HL-60 (cell line): Measurements from ENCODE around the gene FBXO2.

Experiments used
- GABPA ChIP-seq: IDR thresholded peaks from 2 replicates; pipeline ENCODE4 v1.6.1; 2012; ENCODE audit warnings: low read depth
- POLR2AphosphoS5 ChIP-seq: IDR thresholded peaks from 2 replicates; pipeline ENCODE4 v1.6.1; 2012; ENCODE audit warnings: low read depth
- TF ChIP-seq, protein P1 (sequence below): IDR thresholded peaks from one replicate; pipeline ENCODE4 v1.5.1; 2011; ENCODE audit warnings: low read length, control low read depth, inconsistent platforms; ENCODE audit not compliant: insufficient read depth

DNA sequence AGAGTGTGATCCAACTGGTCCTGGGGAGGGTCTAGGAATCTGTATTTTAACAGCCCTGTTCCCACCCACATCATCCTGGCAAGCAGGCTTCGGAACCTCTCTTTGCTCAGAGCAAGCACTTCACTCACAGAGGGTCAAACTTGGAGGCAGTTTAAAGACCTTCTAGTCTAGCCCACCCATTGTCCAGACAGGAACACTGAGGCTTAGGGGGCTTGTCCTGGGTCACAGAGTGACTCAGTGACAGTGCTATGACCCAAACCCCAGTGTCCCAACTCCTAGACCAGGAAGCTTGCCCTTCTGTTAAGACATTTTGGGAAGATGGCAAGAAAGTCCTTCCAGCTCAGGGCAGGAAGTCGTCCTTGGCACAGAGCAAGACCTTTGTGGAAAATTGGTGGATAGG is 36.5 kb downstream of the FBXO2 start:
- TF ChIP-seq, protein P1, sequence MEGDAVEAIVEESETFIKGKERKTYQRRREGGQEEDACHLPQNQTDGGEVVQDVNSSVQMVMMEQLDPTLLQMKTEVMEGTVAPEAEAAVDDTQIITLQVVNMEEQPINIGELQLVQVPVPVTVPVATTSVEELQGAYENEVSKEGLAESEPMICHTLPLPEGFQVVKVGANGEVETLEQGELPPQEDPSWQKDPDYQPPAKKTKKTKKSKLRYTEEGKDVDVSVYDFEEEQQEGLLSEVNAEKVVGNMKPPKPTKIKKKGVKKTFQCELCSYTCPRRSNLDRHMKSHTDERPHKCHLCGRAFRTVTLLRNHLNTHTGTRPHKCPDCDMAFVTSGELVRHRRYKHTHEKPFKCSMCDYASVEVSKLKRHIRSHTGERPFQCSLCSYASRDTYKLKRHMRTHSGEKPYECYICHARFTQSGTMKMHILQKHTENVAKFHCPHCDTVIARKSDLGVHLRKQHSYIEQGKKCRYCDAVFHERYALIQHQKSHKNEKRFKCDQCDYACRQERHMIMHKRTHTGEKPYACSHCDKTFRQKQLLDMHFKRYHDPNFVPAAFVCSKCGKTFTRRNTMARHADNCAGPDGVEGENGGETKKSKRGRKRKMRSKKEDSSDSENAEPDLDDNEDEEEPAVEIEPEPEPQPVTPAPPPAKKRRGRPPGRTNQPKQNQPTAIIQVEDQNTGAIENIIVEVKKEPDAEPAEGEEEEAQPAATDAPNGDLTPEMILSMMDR, result no peak
- TF ChIP-seq POLR2AphosphoS5 (no peak), GABPA (no peak)
